ENCODE measurements around the gene MROH2A.

The MROH2A gene

GRCh38 chr2:233846387-233847247, 68.5 kb downstream of the MROH2A start:
- Histone ChIP-seq H2AK5ac (ENCODE audit: low read length) (no peak overlapping the region), H3K27ac (ENCODE audit: low read depth, low read length) (no peak overlapping the region), H3K79me2 (ENCODE audit: control insufficient read depth, insufficient read depth, low read length, poor library complexity) (no peaks in the 10 kb centered on the region), H2AFZ (ENCODE audit: insufficient read depth, low read length, poor library complexity) (no peak overlapping the region), H4K12ac (ENCODE audit: low read depth, low read length) (no peak overlapping the region), H3K9me3 (ENCODE audit: insufficient read depth, low read depth, low read length) (peaks cover 2% of the 10 kb centered on the region), H3K36me3 (ENCODE audit: control insufficient read depth in 1 of 2, insufficient read depth in 2 of 2, low read length in 2 of 2) (peaks cover 60 to 71% of the 10 kb centered on the region in 2 experiments), H3K4me2 (ENCODE audit: low read length) (no peak overlapping the region), H3K9ac (ENCODE audit: low read length) (no peak overlapping the region), H2BK120ac (ENCODE audit: insufficient read depth, low read length, poor library complexity) (no peak overlapping the region), H3K79me1 (ENCODE audit: low read length) (no peaks in the 10 kb centered on the region), H3K18ac (ENCODE audit: low read length) (no peak overlapping the region), H3K4me1 (ENCODE audit: control insufficient read depth in 1 of 2, insufficient read depth in 2 of 2, low read length in 2 of 2) (no peaks in the 10 kb centered on the region), H2BK12ac (ENCODE audit: low read length) (no peak overlapping the region), H4K91ac (ENCODE audit: low read depth, low read length) (no peak overlapping the region), H3K23ac (ENCODE audit: low read length) (no peak overlapping the region), H4K8ac (ENCODE audit: low read depth, low read length) (no peak overlapping the region), H3K27me3 (ENCODE audit: insufficient read depth, low read length) (no peaks in the 10 kb centered on the region), H3K14ac (ENCODE audit: low read length) (no peak overlapping the region), H2BK5ac (ENCODE audit: low read depth, low read length, poor library complexity) (no peak overlapping the region), H3K4me3 (ENCODE audit: low read depth, low read length) (no peak overlapping the region), H3K4ac (ENCODE audit: low read depth, low read length) (no peak overlapping the region)
- WGBS (ENCODE audit: extremely low coverage, insufficient coverage, insufficient read length), result no CpG with 5 or more reads among the region's 16 CpGs
- no peak for DNase-seq

- Histone ChIP-seq H3K9me3 (ENCODE audit: insufficient read depth, low read depth, low read length) (no peaks in the 10 kb centered on the region), H2AK5ac (ENCODE audit: low read length) (no peak overlapping the region), H3K4me2 (ENCODE audit: low read length) (no peak overlapping the region), H3K14ac (ENCODE audit: low read length) (no peak overlapping the region), H3K79me1 (ENCODE audit: low read length) (no peaks in the 10 kb centered on the region), H3K27ac (ENCODE audit: low read depth, low read length) (no peak overlapping the region), H2AFZ (ENCODE audit: insufficient read depth, low read length, poor library complexity) (no peak overlapping the region), H4K12ac (ENCODE audit: low read depth, low read length) (no peak overlapping the region), H4K8ac (ENCODE audit: low read depth, low read length) (no peak overlapping the region), H2BK120ac (ENCODE audit: insufficient read depth, low read length, poor library complexity) (no peak overlapping the region), H3K27me3 (ENCODE audit: insufficient read depth, low read length) (no peaks in the 10 kb centered on the region), H3K23ac (ENCODE audit: low read length) (no peak overlapping the region), H3K4me1 (ENCODE audit: control insufficient read depth in 1 of 2, insufficient read depth in 2 of 2, low read length in 2 of 2) (no peaks in the 10 kb centered on the region), H2BK5ac (ENCODE audit: low read depth, low read length, poor library complexity) (no peak overlapping the region), H3K79me2 (ENCODE audit: control insufficient read depth, insufficient read depth, low read length, poor library complexity) (no peaks in the 10 kb centered on the region), H3K18ac (ENCODE audit: low read length) (no peak overlapping the region), H3K36me3 (ENCODE audit: control insufficient read depth in 1 of 2, insufficient read depth in 2 of 2, low read length in 2 of 2) (peaks cover 61 to 70% of the 10 kb centered on the region in 2 experiments), H3K4ac (ENCODE audit: low read depth, low read length) (no peak overlapping the region), H3K4me3 (ENCODE audit: low read depth, low read length) (no peak overlapping the region), H4K91ac (ENCODE audit: low read depth, low read length) (no peak overlapping the region), H2BK12ac (ENCODE audit: low read length) (no peak overlapping the region), H3K9ac (ENCODE audit: low read length) (peak overlapping the region; percentile 49)
- DNase-seq, result no peak
- no CpG with 5 or more reads among the region's 13 CpGs for WGBS (ENCODE audit: extremely low coverage, insufficient coverage, insufficient read length)
Measured at GRCh38 chr2:233847248-233847898, 69.2 kb downstream of the MROH2A start.

- DNase-seq, result no peak
- H3K36me3 ChIP-seq (ENCODE audit: control insufficient read depth in 1 of 2, insufficient read depth in 2 of 2, low read length in 2 of 2), result peaks cover 59 to 64% of the 10 kb centered on the region in 2 experiments
- H2BK12ac ChIP-seq (ENCODE audit: low read length), result no peak overlapping the region
- H3K4ac ChIP-seq (ENCODE audit: low read depth, low read length), result no peak overlapping the region
- H3K27ac ChIP-seq (ENCODE audit: low read depth, low read length), result no peak overlapping the region
- no peak overlapping the region for H3K14ac ChIP-seq (ENCODE audit: low read length)
- no peak overlapping the region for H2BK5ac ChIP-seq (ENCODE audit: low read depth, low read length, poor library complexity)
- H4K8ac ChIP-seq (ENCODE audit: low read depth, low read length), result no peak overlapping the region
- H3K79me1 ChIP-seq (ENCODE audit: low read length), result no peaks in the 10 kb centered on the region
- H2AFZ ChIP-seq (ENCODE audit: insufficient read depth, low read length, poor library complexity), result no peak overlapping the region
- H3K9ac ChIP-seq (ENCODE audit: low read length), result no peak overlapping the region
- no peaks in the 10 kb centered on the region for H3K9me3 ChIP-seq (ENCODE audit: insufficient read depth, low read depth, low read length)
- no peak overlapping the region for H4K91ac ChIP-seq (ENCODE audit: low read depth, low read length)
- no CpG with 5 or more reads among the region's 13 CpGs for WGBS (ENCODE audit: extremely low coverage, insufficient coverage, insufficient read length)
- H3K79me2 ChIP-seq (ENCODE audit: control insufficient read depth, insufficient read depth, low read length, poor library complexity), result peaks cover 1% of the 10 kb centered on the region
- H3K23ac ChIP-seq (ENCODE audit: low read length), result no peak overlapping the region
- no peak overlapping the region for H3K18ac ChIP-seq (ENCODE audit: low read length)
- H2AK5ac ChIP-seq (ENCODE audit: low read length), result no peak overlapping the region
- H4K12ac ChIP-seq (ENCODE audit: low read depth, low read length), result no peak overlapping the region
- H3K4me1 ChIP-seq (ENCODE audit: control insufficient read depth in 1 of 2, insufficient read depth in 2 of 2, low read length in 2 of 2), result peaks cover under 1% of the 10 kb centered on the region in 2 experiments
- no peak overlapping the region for H3K4me3 ChIP-seq (ENCODE audit: low read depth, low read length)
- H2BK120ac ChIP-seq (ENCODE audit: insufficient read depth, low read length, poor library complexity), result no peak overlapping the region
- no peaks in the 10 kb centered on the region for H3K27me3 ChIP-seq (ENCODE audit: insufficient read depth, low read length)
- no peak overlapping the region for H3K4me2 ChIP-seq (ENCODE audit: low read length)
Measured at GRCh38 chr2:233848276-233848675, 70.1 kb downstream of the MROH2A start.

GRCh38 chr2:233849607-233850271, 71.6 kb downstream of the MROH2A start:
- no peak overlapping the region for H2BK5ac ChIP-seq (ENCODE audit: low read depth, low read length, poor library complexity)
- no peaks in the 10 kb centered on the region for H3K27me3 ChIP-seq (ENCODE audit: insufficient read depth, low read length)
- no peak overlapping the region for H3K18ac ChIP-seq (ENCODE audit: low read length)
- H3K27ac ChIP-seq (ENCODE audit: low read depth, low read length), result no peak overlapping the region
- no peak overlapping the region for H2BK120ac ChIP-seq (ENCODE audit: insufficient read depth, low read length, poor library complexity)
- no peak overlapping the region for H2AK5ac ChIP-seq (ENCODE audit: low read length)
- no peak overlapping the region for H3K4ac ChIP-seq (ENCODE audit: low read depth, low read length)
- H3K14ac ChIP-seq (ENCODE audit: low read length), result no peak overlapping the region
- no peak overlapping the region for H2BK12ac ChIP-seq (ENCODE audit: low read length)
- H4K8ac ChIP-seq (ENCODE audit: low read depth, low read length), result no peak overlapping the region
- peaks cover 2 to 3% of the 10 kb centered on the region in 2 experiments for H3K4me1 ChIP-seq (ENCODE audit: control insufficient read depth in 1 of 2, insufficient read depth in 2 of 2, low read length in 2 of 2)
- H2AFZ ChIP-seq (ENCODE audit: insufficient read depth, low read length, poor library complexity), result no peak overlapping the region
- no peak overlapping the region for H3K23ac ChIP-seq (ENCODE audit: low read length)
- no peak overlapping the region for H4K91ac ChIP-seq (ENCODE audit: low read depth, low read length)
- H3K79me1 ChIP-seq (ENCODE audit: low read length), result peaks cover 8% of the 10 kb centered on the region
- DNase-seq, result no peak
- H3K36me3 ChIP-seq (ENCODE audit: control insufficient read depth in 1 of 2, insufficient read depth in 2 of 2, low read length in 2 of 2), result peaks cover 49 to 50% of the 10 kb centered on the region in 2 experiments
- H4K12ac ChIP-seq (ENCODE audit: low read depth, low read length), result no peak overlapping the region
- H3K9ac ChIP-seq (ENCODE audit: low read length), result no peak overlapping the region
- no peak overlapping the region for H3K4me3 ChIP-seq (ENCODE audit: low read depth, low read length)
- H3K4me2 ChIP-seq (ENCODE audit: low read length), result no peak overlapping the region
- H3K9me3 ChIP-seq (ENCODE audit: insufficient read depth, low read depth, low read length), result no peaks in the 10 kb centered on the region
- peaks cover 10% of the 10 kb centered on the region for H3K79me2 ChIP-seq (ENCODE audit: control insufficient read depth, insufficient read depth, low read length, poor library complexity)
- no CpG with 5 or more reads among the region's 13 CpGs for WGBS (ENCODE audit: extremely low coverage, insufficient coverage, insufficient read length)
